GM03348 (cell line): ENCODE data around the gene PATL1.
A peak's percentile ranks its signal among the peaks of the same experiment; 100 is the strongest.

ENCODE experiments used
- DNase-seq: peaks from one replicate; pipeline ENCODE4 v3.0.0; 2012; ENCODE audit warnings: low spot score

PATL1 gene

GRCh38 chr11:59614277-59615119 lies 54.3 kb downstream of the PATL1 start:
- DNase-seq, result no peak

- DNase-seq, result peak; percentile 24
Measured at GRCh38 chr11:59611570-59612565, 57.0 kb downstream of the PATL1 start.

GRCh38 chr11:59610289-59610688 lies 58.5 kb downstream of the PATL1 start:
- DNase-seq, result no peak

GRCh38 chr11:59607703-59608454 lies 61.0 kb downstream of the PATL1 start:
- no peak for DNase-seq

- DNase-seq, result no peak
Measured at GRCh38 chr11:59602432-59602831, 66.4 kb downstream of the PATL1 start.

GRCh38 chr11:59601788-59602187 lies 67.0 kb downstream of the PATL1 start:
- no peak for DNase-seq

GRCh38 chr11:59600636-59601035 lies 68.2 kb downstream of the PATL1 start:
- DNase-seq, result no peak

- no peak for DNase-seq
Measured at GRCh38 chr11:59600234-59600633, 68.6 kb downstream of the PATL1 start.

GRCh38 chr11:59598961-59599360 lies 69.9 kb downstream of the PATL1 start:
- no peak for DNase-seq
